ENCODE data around the gene IGSF9. TPM values are rescaled to one million over a fixed set of nuclear protein-coding genes. Genes with fewer than 3 reads are reported as not detected.

IGSF9 gene, protein sequence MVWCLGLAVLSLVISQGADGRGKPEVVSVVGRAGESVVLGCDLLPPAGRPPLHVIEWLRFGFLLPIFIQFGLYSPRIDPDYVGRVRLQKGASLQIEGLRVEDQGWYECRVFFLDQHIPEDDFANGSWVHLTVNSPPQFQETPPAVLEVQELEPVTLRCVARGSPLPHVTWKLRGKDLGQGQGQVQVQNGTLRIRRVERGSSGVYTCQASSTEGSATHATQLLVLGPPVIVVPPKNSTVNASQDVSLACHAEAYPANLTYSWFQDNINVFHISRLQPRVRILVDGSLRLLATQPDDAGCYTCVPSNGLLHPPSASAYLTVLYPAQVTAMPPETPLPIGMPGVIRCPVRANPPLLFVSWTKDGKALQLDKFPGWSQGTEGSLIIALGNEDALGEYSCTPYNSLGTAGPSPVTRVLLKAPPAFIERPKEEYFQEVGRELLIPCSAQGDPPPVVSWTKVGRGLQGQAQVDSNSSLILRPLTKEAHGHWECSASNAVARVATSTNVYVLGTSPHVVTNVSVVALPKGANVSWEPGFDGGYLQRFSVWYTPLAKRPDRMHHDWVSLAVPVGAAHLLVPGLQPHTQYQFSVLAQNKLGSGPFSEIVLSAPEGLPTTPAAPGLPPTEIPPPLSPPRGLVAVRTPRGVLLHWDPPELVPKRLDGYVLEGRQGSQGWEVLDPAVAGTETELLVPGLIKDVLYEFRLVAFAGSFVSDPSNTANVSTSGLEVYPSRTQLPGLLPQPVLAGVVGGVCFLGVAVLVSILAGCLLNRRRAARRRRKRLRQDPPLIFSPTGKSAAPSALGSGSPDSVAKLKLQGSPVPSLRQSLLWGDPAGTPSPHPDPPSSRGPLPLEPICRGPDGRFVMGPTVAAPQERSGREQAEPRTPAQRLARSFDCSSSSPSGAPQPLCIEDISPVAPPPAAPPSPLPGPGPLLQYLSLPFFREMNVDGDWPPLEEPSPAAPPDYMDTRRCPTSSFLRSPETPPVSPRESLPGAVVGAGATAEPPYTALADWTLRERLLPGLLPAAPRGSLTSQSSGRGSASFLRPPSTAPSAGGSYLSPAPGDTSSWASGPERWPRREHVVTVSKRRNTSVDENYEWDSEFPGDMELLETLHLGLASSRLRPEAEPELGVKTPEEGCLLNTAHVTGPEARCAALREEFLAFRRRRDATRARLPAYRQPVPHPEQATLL
- not detected in 2 replicates for total RNA-seq

DNA sequence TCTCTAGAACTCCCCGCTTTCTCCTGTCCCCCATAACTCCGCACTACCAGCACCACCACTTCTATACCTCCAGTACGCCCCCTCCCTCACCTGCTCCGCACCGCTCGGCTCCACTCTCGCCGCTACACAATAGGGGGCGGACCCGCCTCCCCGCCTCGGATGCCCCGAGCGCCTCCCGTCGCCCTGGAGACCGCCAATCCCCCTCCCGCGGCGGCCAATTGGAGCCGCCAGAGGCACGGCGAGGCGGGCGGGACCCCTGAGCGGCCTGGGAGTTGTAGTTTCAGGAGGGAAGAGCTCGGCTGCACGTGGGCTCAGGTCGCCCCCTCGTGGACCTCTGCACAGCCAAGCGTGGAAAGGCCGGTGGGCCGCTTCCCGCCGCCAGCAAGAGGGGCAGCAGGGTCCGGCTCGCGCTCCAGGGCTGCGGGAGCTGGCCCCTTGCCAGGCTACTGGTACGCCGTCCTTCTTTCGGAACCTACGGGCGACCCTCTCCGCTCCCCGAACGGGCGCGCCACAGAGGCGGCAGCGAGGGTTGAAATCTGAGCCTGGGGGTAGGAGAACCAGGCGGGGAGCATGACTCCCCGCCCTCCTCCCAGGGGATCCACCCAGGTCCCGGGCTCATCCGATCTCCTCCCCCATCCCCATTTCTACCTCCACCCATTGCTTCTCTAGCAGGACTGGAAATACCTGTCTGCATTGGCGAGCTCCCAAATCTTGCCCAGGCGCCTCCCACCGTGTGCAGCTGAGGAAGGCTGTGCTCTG, at the start of gene IGSF9:
Gene IGSF9 (minus strand): TSS at position 131 of the 759 bp plus-strand sequence. CDS start 2,159 bp downstream, outside the sequence.
- intact Hi-C loops (cut with micrococcal nuclease) = loop anchor here (2.0 kb wide), 1 partner anchor 53 kb away; no protein-coding TSS in a partner anchor

DNA sequence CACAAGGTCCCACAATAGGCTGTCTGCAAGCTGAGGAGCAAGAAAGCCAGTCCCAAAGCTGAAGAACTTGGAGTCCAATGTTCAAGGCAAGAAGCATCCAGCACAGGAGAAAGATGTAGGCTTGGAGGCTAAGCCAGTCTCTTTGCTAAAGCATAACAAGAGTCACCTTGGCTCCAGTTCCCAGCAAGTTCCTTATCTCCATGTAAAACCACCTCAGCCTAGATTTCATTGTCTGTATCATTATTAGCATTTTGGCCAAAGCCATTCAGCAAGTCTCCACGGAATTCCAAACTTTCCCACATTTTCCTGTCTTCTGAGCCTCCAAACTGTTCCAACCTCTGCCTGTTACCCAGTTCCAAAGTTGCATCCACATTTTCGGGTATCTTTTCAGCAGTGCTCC, 49.5 kb upstream of the IGSF9 start:
- intact Hi-C loops (cut with micrococcal nuclease) = no loop called here

DNA sequence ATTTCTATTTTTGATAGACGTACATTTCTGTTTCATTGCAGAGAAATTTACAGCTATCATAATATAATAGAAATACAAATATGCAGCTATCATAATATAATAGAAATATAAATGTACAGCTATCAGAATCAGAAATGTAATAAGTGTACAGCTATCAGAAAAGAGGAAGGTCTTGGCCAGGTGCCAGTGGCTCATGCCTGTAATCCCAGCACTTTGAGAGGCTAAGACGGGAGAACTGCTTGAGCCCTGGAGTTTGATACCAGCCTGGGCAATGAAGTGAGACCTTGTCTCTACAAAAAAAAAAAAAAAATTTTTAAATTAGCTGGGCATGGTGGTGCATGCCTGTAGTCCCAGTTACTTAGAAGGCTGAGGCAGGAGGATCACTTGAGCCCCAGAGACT, 48.5 kb upstream of the IGSF9 start:
- intact Hi-C loops (cut with micrococcal nuclease) = no loop called here

GRCh38 chr1:159992161-159992560, 46.7 kb upstream of the IGSF9 start:
- intact Hi-C loops (cut with micrococcal nuclease) = no loop called here

- intact Hi-C loops (cut with micrococcal nuclease) = no loop called here
These were observed 46.1 kb upstream of the IGSF9 start for GRCh38 chr1:159991513-159991912.

DNA sequence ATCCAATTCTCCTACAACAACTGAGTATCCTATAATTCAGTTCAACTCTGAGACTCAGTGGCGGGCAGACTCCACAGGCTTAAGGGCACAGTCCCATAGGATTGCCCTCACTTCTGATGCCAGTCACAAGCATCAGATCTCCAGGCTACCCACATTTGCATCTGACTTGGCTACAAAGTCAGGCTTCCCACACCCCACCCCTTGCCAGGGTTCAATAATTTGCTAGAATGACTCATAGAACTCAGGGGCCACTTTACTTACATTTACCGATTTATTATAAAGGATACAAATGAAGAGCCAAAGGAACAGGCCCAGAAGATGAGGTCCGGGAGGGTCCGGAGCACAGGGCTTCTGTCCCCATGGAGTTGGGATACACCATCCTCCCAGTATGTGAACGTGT, 44.6 kb upstream of the IGSF9 start:
- intact Hi-C loops (cut with micrococcal nuclease) = no loop called here

GRCh38 chr1:159989581-159989980, 44.2 kb upstream of the IGSF9 start:
- intact Hi-C loops (cut with micrococcal nuclease) = no loop called here

DNA sequence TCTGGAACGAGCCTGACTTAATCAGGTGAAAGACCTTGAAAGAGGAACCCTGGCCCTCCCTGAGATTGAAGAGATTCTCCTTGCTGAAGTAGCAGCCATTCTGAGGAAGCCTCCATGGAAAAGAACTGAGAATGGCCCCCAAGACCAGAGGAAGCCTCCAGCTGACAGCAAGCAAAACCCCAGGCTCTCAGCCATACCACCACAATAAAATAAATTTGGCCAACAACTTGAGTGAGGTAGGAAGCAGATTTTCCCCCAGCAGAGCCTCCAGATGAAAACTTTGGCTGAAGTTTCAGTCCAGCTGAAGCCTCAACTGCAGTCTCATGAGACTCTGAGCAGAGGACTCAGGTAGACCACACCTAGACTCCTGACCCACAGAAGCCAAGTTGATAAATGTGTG, 42.6 kb upstream of the IGSF9 start:
- intact Hi-C loops (cut with micrococcal nuclease) = no loop called here

DNA sequence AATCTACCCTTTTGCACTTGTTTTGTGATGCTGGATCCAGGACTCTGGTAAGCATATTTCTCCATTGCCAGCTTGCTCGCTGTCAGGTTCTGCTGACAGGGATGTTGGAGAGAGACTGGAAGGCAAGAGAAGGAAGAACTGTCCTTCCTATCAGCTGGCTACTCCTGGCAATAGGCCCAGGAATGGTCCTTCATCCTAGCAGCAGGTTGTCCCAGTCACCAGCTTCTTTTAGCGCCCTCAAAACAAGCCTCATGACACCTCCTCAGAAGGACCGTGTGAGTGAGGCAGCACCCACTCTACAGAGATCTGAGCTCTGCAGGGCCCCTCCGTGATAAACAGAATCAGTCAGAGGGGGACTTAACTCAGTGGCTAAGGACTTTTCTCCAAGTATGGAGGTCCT, 41.8 kb upstream of the IGSF9 start:
- intact Hi-C loops (cut with micrococcal nuclease) = no loop called here

GRCh38 chr1:159986531-159986930, 41.1 kb upstream of the IGSF9 start:
- intact Hi-C loops (cut with micrococcal nuclease) = no loop called here

GRCh38 chr1:159986093-159986492, 40.7 kb upstream of the IGSF9 start:
- intact Hi-C loops (cut with micrococcal nuclease) = no loop called here

DNA sequence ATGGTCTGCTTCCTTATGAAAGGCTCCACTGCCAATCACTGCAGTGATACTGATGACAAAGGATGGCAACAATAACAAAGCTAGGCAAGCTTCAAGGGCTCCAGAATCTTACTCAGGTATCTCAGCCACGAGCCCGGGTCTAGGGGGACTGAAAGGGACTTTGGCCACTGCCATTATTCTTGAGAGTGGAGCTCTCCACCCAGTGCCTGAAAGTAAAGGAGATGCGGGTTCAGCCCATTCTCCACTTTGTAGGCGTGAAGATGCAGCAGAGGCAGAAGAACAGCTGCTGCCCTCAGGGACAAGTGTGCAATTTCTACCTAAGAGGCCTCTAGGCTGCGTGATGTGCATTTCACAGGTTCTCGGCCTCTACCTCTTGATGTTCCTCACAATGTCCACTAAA, 40.1 kb upstream of the IGSF9 start:
- intact Hi-C loops (cut with micrococcal nuclease) = no loop called here

DNA sequence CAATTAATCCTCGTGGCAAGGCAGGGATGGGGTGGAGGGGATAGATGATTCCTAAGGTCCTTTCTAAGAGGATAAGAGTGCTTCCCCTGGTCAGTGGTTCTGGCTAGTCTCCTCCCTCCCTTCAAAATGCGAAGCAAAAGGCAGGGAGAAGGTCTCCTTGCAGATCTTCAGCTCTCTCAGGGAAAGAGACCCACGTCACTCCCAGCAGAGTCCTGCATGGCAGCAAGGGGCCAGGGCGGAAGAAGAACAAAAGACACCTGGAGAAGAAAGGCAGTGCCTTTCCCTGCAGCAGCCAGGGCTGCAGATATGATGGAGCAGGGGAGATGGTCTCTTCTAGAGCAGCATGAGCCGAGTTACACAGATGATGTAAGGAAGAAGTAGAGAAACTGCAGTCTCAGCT, 38.3 kb upstream of the IGSF9 start:
- intact Hi-C loops (cut with micrococcal nuclease) = no loop called here

- intact Hi-C loops (cut with micrococcal nuclease) = no loop called here
These were observed 36.9 kb upstream of the IGSF9 start for GRCh38 chr1:159982280-159982679.

- intact Hi-C loops (cut with micrococcal nuclease) = no loop called here
These were observed 36.1 kb upstream of the IGSF9 start for GRCh38 chr1:159981351-159982055.

DNA sequence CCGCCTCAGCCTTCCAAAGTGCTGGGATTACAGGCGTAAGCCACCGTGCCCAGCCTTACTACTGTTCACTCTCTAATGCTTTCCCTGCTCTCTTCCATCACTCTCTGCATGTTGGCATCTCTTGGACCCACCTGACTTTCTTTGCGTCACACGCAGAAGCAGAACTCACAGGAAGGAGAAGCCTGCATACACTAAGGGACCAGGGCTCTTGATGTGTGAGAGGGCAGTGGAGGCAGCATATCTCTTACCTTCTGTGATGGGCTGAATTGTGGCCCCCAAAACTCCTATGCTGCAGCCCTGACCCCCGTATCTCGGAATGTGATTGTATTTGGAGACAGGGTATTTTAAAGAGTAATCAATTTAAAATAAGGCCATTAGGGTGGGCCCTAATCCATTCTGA, 35.4 kb upstream of the IGSF9 start:
- intact Hi-C loops (cut with micrococcal nuclease) = no loop called here

DNA sequence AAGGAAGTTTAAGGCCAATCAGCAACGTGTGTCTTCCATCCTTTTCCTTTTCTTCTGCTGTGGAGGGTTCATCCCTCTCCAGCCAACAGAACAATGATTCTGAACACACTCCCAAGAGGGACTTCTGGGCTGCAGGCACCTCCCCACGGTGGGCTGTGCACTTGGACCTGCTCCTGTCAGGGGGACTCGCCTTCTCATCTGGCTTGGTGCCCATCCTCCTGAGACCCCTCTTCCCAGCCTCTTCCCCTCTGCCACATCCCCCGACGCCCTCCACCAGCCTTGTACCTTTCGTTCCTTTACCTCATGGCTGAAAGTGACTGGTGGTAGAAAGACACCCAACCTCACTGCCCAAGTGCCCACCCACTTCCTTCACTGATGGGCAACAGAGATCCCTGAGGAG, 34.7 kb upstream of the IGSF9 start:
- intact Hi-C loops (cut with micrococcal nuclease) = no loop called here

DNA sequence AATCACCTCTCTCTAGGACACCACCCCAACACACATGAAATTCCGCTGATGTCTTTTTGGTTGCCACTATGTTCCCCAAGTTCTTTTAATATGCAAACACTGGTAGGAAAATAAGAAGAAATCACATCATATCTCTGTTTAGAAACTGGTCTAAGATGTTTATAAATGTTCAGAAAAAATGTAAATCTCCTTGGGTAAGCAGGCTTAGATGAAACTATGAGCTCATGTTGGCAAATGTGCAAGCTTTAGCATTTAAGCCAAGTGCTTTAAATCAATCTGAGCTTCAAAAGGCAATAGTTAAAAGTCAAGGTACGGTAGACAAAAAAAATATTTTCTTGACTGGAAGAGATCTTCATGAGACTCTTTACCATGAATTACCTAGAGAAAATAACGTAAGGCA, 33.8 kb upstream of the IGSF9 start:
- intact Hi-C loops (cut with micrococcal nuclease) = no loop called here

DNA sequence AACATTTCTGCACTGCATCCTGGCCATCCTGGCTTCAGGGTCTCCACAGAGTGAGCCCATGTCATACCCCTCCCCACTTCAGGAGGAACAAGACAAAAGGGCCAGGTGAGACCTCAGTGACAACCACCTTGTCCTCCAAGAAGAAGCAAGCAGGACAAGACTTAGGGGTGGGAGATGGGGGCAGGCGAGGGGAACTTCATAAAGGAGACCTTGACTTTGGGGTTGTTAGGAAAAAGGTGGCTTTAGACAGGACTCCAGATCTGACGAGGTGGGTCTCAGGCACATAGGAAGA, 32.6 kb upstream of the IGSF9 start:
- intact Hi-C loops (cut with micrococcal nuclease) = no loop called here

DNA sequence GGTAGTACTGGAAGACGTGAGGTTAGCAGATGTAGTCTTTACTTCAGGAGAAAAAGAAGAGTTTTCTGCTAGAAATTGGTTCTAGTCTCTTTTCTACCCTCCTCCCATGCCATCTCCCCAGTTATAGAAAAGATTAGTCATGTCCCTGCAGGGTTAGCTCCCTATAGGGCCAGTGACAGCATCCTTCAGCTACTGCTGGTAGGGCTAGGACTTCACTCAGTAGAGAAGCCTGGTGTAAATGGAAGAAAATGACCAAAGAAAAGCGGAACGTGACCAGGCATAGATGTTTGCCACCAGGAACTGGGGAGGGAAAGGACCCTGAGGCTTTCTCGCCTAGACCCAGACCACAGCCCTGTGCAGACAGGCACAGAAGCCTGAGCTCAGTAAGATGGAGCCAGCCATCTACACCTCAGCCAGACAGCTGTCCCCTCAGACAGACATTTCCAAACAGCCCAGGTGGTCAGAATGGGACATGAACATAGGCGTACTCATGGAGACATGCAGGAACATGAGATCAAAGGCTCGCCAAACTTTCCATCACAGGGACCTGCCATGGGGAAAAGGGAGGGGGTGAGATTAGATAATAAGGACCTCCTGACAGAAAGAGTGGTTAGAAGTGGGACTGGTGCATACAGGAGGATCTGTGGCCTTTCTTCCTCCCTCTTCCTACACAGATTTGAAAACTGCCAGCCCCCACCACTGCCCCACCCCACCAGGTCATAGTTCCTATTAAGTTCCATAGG, 32.1 kb upstream of the IGSF9 start:
- intact Hi-C loops (cut with micrococcal nuclease) = no loop called here

Data from T-helper 1 cell treated with Interleukin-12 subunit alpha and Interleukin-12 subunit beta and Interleukin-4 antibody, amounts not matched to agents 30 ng/mL and 1 ng/mL, for 36 hours (primary cell).